T-helper 1 cell treated with Interleukin-12 subunit alpha and Interleukin-12 subunit beta and Interleukin-4 antibody, amounts not matched to agents 30 ng/mL and 1 ng/mL, for 36 hours (primary cell): ENCODE data around the gene CPE. TPM values are rescaled to one million over a fixed set of nuclear protein-coding genes. Genes with fewer than 3 reads are reported as not detected.

ENCODE experiments used
- intact Hi-C: fragments of 100-400 bp; cut with micrococcal nuclease; formaldehyde crosslinking; loops from one replicate; pipeline ENCODE4 v1.15.1; 2024
- total RNA-seq: library from RNA; stranded (reverse); gene quantifications from 2 replicates; pipeline ENCODE4 v1.2.3, GENCODE V29; 2022

The CPE gene
- total RNA-seq, 1 donor from 2014 or later, result not detected

- intact Hi-C loops, result no loop called here
Observed at GRCh38 chr4:165364452-165365080, 14.2 kb upstream of the CPE start.

GRCh38 chr4:165367040-165367439 is 11.8 kb upstream of the CPE start:
- intact Hi-C loops, result no loop called here

- intact Hi-C loops, result no loop called here
Observed at GRCh38 chr4:165368114-165368513, 10.7 kb upstream of the CPE start.

GRCh38 chr4:165368567-165368966 is 10.2 kb upstream of the CPE start:
- intact Hi-C loops, result no loop called here

GRCh38 chr4:165369522-165369921 is 9.3 kb upstream of the CPE start:
- intact Hi-C loops, result no loop called here

- intact Hi-C loops, result no loop called here
Observed at GRCh38 chr4:165370530-165370929, 8.3 kb upstream of the CPE start.

GRCh38 chr4:165375465-165375864 is 3.3 kb upstream of the CPE start:
- intact Hi-C loops, result no loop called here

GRCh38 chr4:165378398-165378744 is 437 bp upstream of the CPE start:
- intact Hi-C loops, result no loop called here

- intact Hi-C loops, result loop anchor here (5.0 kb wide), 1 partner anchor 83 kb away; no protein-coding TSS in a partner anchor
Observed at GRCh38 chr4:165379678-165380064, 863 bp downstream of the CPE start.

GRCh38 chr4:165380805-165381204 is 2.0 kb downstream of the CPE start:
- intact Hi-C loops, result loop anchor here (5.0 kb wide), 1 partner anchor 81 kb away; no protein-coding TSS in a partner anchor

GRCh38 chr4:165381821-165382373 is 3.1 kb downstream of the CPE start:
- intact Hi-C loops, result loop anchor here (5.0 kb wide), 1 partner anchor 80 kb away; no protein-coding TSS in a partner anchor

GRCh38 chr4:165382640-165383039 is 3.8 kb downstream of the CPE start:
- intact Hi-C loops, result loop anchor here (5.0 kb wide), 1 partner anchor 80 kb away; no protein-coding TSS in a partner anchor

- intact Hi-C loops, result loop anchor here (5.0 kb wide), 1 partner anchor 79 kb away; no protein-coding TSS in a partner anchor
Observed at GRCh38 chr4:165383591-165384073, 4.8 kb downstream of the CPE start.

- intact Hi-C loops, result loop anchor here (5.0 kb wide), 1 partner anchor 78 kb away; no protein-coding TSS in a partner anchor
Observed at GRCh38 chr4:165384186-165384585, 5.4 kb downstream of the CPE start.

GRCh38 chr4:165384598-165384997 is 5.8 kb downstream of the CPE start:
- intact Hi-C loops, result loop anchor here (5.0 kb wide), 1 partner anchor 78 kb away; no protein-coding TSS in a partner anchor

- intact Hi-C loops, result no loop called here
Observed at GRCh38 chr4:165385126-165385525, 6.3 kb downstream of the CPE start.

GRCh38 chr4:165386328-165386727 is 7.5 kb downstream of the CPE start:
- intact Hi-C loops, result no loop called here

- intact Hi-C loops, result no loop called here
Observed at GRCh38 chr4:165388756-165389155, 9.9 kb downstream of the CPE start.

GRCh38 chr4:165393051-165393450 is 14.2 kb downstream of the CPE start:
- intact Hi-C loops, result no loop called here

- intact Hi-C loops, result no loop called here
Observed at GRCh38 chr4:165393704-165394103, 14.9 kb downstream of the CPE start.

GRCh38 chr4:165394275-165394674 is 15.5 kb downstream of the CPE start:
- intact Hi-C loops, result no loop called here

GRCh38 chr4:165398570-165398969 is 19.8 kb downstream of the CPE start:
- intact Hi-C loops, result no loop called here

- intact Hi-C loops, result no loop called here
Observed at GRCh38 chr4:165402375-165402774, 23.6 kb downstream of the CPE start.
